Stimulated activated CD4-positive, alpha-beta T cell treated with anti-CD3 and anti-CD28 coated beads, Interleukin-4, amount 100 ng/mL, for 4 hours (primary cell): ENCODE results near the gene DBP.
"Not testable (repeated sequence)": the region's sequence is repeated elsewhere in the genome, so short reads cannot be mapped to it uniquely, and the experiment has no call there.

Experiments used
- DNase-seq, 2 experiments: peaks; one replicate each; pipeline ENCODE4 v3.0.0-alpha.2; 2020

Gene DBP

GRCh38 chr19:48638831-48639381 is 1.7 kb upstream of the DBP start:
- DNase-seq = no peak

GRCh38 chr19:48637948-48638830 is 1.0 kb upstream of the DBP start:
- peak; percentile 65 to 86 for DNase-seq

DNA sequence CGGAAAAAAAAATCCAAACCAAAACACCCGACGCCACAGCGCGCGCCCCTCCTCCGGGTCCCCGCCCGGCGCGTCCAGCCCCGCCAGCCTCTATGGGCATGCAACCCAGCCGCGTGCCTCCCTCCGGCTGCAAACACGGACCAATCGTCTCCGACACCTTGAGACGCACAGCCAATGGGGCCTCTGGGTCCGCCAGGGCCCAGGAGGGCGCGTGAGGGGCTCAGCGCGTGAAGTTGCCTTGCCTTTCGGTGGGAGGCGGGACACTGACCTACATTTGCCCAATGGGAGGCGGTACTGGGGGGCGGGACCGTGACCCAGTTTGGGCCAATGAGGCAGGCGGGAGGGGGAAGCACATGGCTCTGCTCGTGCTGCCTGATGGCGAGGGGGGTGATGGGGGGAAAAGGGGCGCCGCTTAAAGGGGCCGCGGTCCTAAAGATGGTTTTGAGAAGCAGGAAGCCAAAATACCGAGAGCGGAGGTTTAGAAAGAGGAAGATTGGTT is 319 bp upstream of the DBP start:
- DNase-seq = peak; percentile 98 to 100

DNA sequence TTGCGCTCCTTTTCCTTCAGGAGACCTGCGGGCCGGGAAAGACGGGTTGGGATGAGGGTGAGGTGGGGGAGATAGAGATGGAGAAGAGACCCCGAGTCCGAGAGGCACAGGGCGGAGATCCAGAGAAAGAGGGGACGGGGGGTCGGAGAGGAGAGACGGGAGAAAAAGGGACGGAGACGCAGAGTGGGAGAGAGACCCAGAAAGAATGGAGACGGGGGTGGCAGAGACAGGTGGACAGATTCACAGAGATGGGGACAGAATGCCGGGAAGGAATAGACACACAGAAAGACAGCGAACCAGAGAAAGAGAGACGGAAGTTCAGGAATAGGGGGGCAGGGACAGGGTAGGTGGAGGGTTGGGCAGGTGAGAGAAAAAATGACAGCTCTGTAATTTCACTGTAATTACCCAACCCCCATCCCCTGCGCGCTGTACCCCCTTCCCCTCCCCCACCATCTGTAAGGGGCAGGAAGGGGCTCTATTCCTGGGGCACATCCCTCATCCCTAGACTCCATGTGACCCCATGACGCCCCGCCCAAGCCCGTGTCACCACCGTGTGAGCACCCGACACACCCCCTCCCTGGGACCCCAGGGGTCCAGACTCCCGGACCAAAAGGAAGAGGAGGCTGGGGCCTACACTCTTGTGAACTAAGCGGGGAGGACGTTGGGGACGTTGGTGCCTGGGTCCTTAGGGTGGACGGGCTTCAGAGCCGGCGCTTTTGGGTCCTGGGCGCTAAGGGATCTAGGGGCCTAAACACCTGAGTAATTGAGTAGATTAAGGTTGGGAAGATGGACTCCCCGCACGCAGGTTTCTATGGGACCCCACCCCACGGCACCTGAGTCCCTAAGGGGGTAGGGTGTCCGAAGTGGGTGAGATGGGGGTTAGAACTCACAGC is 967 bp downstream of the DBP start:
- DNase-seq = no peak

DNA sequence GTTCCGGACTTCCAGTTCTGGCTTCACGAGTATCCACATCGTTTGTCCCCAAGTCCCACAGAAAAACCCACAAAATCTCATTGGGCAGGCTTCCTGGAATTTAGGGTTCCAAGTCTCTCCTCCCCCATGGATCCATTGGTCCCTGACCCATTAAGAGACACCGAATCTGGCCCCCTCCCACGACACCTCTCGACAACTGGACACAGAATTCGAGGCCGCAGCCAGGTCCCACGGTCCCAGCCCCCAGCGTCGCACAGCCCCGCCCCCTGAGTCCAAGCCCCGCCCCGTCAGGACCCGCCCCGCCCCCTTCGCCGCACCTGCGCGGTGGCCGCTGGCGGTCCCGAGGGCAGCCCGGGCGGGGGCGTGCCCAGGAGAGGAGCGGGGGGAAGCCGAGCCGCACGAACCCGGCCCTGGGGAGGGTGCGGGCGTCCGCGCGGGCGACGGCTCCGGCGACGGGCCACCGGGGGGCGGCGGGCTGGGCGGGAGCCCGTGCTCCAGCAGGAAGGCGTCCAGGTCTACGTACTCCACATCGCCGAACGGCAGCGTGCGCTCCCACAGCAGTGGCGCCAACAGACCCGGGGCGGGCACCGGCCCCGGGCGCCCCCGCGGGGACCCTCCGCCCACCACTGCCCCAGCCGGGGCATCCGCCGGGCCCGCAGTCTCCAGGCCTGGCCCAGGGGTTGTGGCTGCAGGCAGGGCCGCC is 1.8 kb downstream of the DBP start:
- DNase-seq = peak; percentile 69 to 81

GRCh38 chr19:48634424-48635262 is 2.5 kb downstream of the DBP start:
- DNase-seq = peak; percentile 91 to 96

DNA sequence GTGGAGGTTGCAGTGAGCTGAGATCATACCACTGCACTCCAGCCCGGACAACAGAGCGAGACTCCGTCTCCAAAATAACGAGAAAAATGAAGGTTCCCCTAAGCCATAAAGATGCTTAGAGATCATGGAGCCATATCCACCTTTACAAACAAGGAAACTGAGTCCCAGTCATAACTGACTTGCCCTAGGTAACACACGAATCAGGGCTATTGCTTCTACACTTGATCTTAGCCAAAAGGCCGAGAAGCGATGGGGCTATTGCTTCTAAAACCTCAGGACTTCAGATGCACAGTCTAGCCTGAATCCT is 3.2 kb downstream of the DBP start:
- no peak for DNase-seq

- no peak for DNase-seq
Measured at GRCh38 chr19:48633148-48634035, 3.8 kb downstream of the DBP start.

GRCh38 chr19:48632692-48633147 is 4.5 kb downstream of the DBP start:
- no peak for DNase-seq

GRCh38 chr19:48632286-48632685 is 4.9 kb downstream of the DBP start:
- not testable (repeated sequence) for DNase-seq

DNA sequence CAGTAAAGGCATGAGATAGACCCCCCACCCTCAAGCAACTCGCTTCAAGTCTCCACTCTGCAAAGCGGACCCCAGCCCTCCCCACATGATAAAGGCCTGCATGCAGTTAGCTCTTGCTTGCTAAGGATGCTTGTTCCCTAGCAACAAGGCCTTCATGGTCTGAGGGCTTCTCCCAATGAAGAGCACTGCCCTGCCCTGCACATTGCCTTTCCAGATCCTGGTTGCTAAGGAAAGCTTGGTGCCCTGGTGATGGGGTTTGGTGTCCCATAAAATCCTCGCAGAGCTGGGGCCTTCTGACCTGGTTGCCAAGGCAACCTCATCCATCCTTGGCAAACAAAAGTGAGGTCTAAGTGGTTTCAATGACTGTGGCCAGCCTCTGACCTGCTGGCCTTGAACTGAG is 6.0 kb downstream of the DBP start:
- no peak for DNase-seq

DNA sequence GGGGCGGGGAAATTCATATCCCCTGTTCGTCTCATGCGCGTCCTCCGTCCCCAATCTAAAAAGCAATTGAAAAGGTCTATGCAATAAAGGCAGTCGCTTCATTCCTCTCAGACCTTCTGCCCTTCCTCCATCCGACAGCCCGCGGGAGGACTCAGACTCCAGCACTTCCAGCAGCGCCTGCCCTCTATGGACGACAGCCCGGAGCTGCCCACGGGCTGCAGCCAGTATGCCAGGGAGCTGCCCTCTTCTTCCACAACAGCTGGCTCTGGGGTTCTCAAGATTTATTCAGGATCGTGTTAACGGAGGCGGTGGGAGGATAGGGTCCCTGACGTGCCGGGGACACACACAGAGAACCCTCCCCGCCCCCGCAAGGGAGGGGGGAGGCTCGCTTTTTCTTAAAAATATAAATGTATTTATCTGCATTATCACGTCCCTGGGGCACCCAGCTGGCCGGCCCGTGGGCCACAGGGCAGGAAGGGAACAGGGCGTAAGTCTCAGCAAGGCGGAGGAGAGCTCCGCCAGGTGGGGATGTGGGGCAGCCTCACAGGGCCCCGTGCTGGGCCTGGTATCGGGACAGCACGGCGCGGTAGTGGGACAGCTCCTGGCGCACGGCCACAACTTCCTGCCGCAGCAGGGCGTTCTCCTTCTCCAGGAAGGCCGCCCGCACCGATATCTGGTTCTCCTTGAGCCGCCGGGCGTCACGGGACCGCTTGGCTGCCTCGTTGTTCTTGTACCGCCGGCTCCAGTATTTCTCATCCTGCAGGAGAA is 6.7 kb downstream of the DBP start:
- DNase-seq = no peak

DNA sequence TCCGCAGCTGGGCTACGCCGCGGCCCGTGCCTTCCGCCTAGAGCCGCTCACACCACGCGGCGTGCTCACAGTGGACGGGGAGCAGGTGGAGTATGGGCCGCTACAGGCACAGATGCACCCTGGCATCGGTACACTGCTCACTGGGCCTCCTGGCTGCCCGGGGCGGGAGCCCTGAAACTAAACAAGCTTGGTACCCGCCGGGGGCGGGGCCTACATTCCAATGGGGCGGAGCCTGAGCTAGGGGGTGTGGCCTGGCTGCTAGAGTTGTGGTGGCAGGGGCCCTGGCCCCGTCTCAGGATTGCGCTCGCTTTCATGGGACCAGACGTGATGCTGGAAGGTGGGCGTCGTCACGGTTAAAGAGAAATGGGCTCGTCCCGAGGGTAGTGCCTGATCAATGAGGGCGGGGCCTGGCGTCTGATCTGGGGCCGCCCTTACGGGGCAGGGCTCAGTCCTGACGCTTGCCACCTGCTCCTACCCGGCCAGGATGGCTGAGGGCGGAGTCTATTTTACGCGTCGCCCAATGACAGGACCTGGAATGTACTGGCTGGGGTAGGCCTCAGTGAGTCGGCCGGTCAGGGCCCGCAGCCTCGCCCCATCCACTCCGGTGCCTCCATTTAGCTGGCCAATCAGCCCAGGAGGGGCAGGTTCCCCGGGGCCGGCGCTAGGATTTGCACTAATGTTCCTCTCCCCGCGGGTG is 7.4 kb downstream of the DBP start:
- DNase-seq = no peak

DNA sequence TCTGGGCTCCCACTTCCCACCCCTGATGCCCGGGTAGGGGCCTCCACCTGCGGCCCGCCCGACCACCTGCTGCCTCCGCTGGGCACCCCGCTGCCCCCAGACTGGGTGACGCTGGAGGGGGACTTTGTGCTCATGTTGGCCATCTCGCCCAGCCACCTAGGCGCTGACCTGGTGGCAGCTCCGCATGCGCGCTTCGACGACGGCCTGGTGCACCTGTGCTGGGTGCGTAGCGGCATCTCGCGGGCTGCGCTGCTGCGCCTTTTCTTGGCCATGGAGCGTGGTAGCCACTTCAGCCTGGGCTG is 7.9 kb downstream of the DBP start:
- DNase-seq = no peak

- DNase-seq = no peak
Measured at GRCh38 chr19:48628486-48629296, 8.5 kb downstream of the DBP start.

- no peak for DNase-seq
Measured at GRCh38 chr19:48627865-48628314, 9.3 kb downstream of the DBP start.

GRCh38 chr19:48627201-48627864 is 9.8 kb downstream of the DBP start:
- DNase-seq = no peak

DNA sequence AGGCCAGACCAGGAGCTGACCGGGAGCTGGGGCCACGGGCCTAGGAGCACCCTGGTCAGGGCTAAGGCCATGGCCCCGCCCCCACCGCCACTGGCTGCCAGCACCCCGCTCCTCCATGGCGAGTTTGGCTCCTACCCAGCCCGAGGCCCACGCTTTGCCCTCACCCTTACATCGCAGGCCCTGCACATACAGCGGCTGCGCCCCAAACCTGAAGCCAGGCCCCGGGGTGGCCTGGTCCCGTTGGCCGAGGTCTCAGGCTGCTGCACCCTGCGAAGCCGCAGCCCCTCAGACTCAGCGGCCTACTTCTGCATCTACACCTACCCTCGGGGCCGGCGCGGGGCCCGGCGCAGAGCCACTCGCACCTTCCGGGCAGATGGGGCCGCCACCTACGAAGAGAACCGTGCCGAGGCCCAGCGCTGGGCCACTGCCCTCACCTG is 11.3 kb downstream of the DBP start:
- DNase-seq = no peak
